GM23338 (cell line): Measurements from ENCODE around the gene PPP2R2B. TPM values are rescaled to one million over a fixed set of nuclear protein-coding genes. Genes with fewer than 3 reads are reported as not detected.

ENCODE experiments used
- ATAC-seq: fragments of 200-7000 bp; cut with Tn5 transposase; 3 replicates; pipeline ENCODE4 v1.9.1; 2020
- DNase-seq: peaks from one replicate; pipeline ENCODE4 v3.0.0-alpha.2; 2015; ENCODE audit warnings: low spot score
- H2AFZ ChIP-seq: fragments of 200-600 bp; sonication (generic); 2 replicates; pipeline ENCODE4 v1.8.0; 2016; ENCODE audit warnings: antibody characterized with exemption, mild to moderate bottlenecking, moderate library complexity
- H3F3A ChIP-seq: fragments of 200-600 bp; sonication (generic); replicated peaks from 2 replicates; pipeline ENCODE4 v1.8.0; 2017; ENCODE audit warnings: antibody characterized with exemption, mixed run types, low read depth
- H3K27ac ChIP-seq: fragments of 200-600 bp; sonication (generic); 2 replicates; pipeline ENCODE4 v1.6.1; 2016; ENCODE audit warnings: low read depth
- H3K27me3 ChIP-seq: fragments of 200-600 bp; sonication (generic); 2 replicates; pipeline ENCODE4 v1.8.0; 2016; ENCODE audit warnings: mild to moderate bottlenecking, mixed run types, moderate library complexity; ENCODE audit not compliant: insufficient read depth
- H3K36me3 ChIP-seq: fragments of 200-600 bp; sonication (generic); 2 replicates; pipeline ENCODE4 v1.8.0; 2016; ENCODE audit warnings: mild to moderate bottlenecking; ENCODE audit not compliant: insufficient read depth
- H3K4me1 ChIP-seq: fragments of 200-600 bp; sonication (generic); 2 replicates; pipeline ENCODE4 v1.8.0; 2016; ENCODE audit warnings: mild to moderate bottlenecking, moderate library complexity; ENCODE audit not compliant: insufficient read depth
- H3K4me2 ChIP-seq: fragments of 200-600 bp; sonication (generic); 2 replicates; pipeline ENCODE4 v1.7.1; 2017; ENCODE audit warnings: mixed run types
- H3K4me3 ChIP-seq: fragments of 200-600 bp; sonication (generic); 2 replicates; pipeline ENCODE4 v1.6.1; 2016; ENCODE audit warnings: mixed run types
- H3K79me2 ChIP-seq: fragments of 200-600 bp; sonication (generic); replicated peaks from 2 replicates; pipeline ENCODE4 v1.8.0; 2017; ENCODE audit warnings: mild to moderate bottlenecking; ENCODE audit not compliant: insufficient read depth
- H3K9me2 ChIP-seq: fragments of 200-600 bp; sonication (generic); 2 replicates; pipeline ENCODE4 v1.8.0; 2017; ENCODE audit not compliant: insufficient read depth
- H4K20me1 ChIP-seq: fragments of 200-600 bp; sonication (generic); replicated peaks from 2 replicates; pipeline ENCODE4 v1.8.0; 2017; ENCODE audit warnings: mild to moderate bottlenecking; ENCODE audit not compliant: insufficient read depth
- H3K27ac Mint-ChIP-seq: 2 replicates; pipeline ENCODE4 v1.8.0; 2020; ENCODE audit warnings: inconsistent platforms, mild to moderate bottlenecking, moderate library complexity, mixed read lengths
- H3K27me3 Mint-ChIP-seq: 3 replicates; pipeline ENCODE4 v1.8.0; 2022; ENCODE audit warnings: low read depth, mild to moderate bottlenecking, moderate library complexity, mixed read lengths, inconsistent platforms; ENCODE audit not compliant: insufficient read depth, poor library complexity
- H3K36me3 Mint-ChIP-seq: 3 replicates; pipeline ENCODE4 v1.8.0; 2021; ENCODE audit warnings: low read depth, mild to moderate bottlenecking, inconsistent platforms, moderate library complexity, mixed read lengths
- H3K4me1 Mint-ChIP-seq: 3 replicates; pipeline ENCODE4 v1.8.0; 2020; ENCODE audit warnings: mild to moderate bottlenecking, inconsistent platforms, mixed read lengths
- H3K4me3 Mint-ChIP-seq: 3 replicates; pipeline ENCODE4 v1.8.0; 2021; ENCODE audit warnings: moderate library complexity, mild to moderate bottlenecking, inconsistent platforms, mixed read lengths
- H3K9me3 Mint-ChIP-seq: 3 replicates; pipeline ENCODE4 v1.8.0; 2020; ENCODE audit warnings: moderate library complexity, mild to moderate bottlenecking, inconsistent platforms, mixed read lengths
- CREB1 ChIP-seq: fragments of 250-450 bp; sonication (Bioruptor Pico); IDR thresholded peaks from 2 replicates; pipeline ENCODE4 v1.5.0; 2020; ENCODE audit warnings: low read depth, mild to moderate bottlenecking, moderate library complexity
- CTCF ChIP-seq, 2 experiments: fragments of 200-600 bp in 1 of 2; sonication (generic) in 1 of 2; conservative IDR thresholded peaks; 2 replicates each; pipeline versions ENCODE4 v1.5.1 to v1.6.1; 2016 to 2017; ENCODE audit warnings: antibody characterized with exemption in 2 of 2, low read depth in 2 of 2, mild to moderate bottlenecking in 2 of 2, moderate library complexity in 1 of 2
- ETS1 ChIP-seq: IDR thresholded peaks from 2 replicates; pipeline ENCODE4 v1.6.1; 2016; ENCODE audit warnings: antibody characterized with exemption
- JUNB ChIP-seq: IDR thresholded peaks from one replicate; pipeline ENCODE4 v1.6.1; 2016; ENCODE audit warnings: antibody characterized with exemption; ENCODE audit not compliant: unreplicated experiment
- NANOG ChIP-seq: IDR thresholded peaks from 2 replicates; pipeline ENCODE4 v1.6.1; 2016; ENCODE audit warnings: antibody characterized with exemption, borderline replicate concordance
- POLR2AphosphoS5 ChIP-seq: IDR thresholded peaks from 2 replicates; pipeline ENCODE4 v1.6.1; 2016; ENCODE audit warnings: antibody characterized with exemption, low read depth
- REST ChIP-seq: IDR thresholded peaks from one replicate; pipeline ENCODE4 v1.6.1; 2018; ENCODE audit warnings: antibody characterized with exemption; ENCODE audit not compliant: unreplicated experiment
- STAT1 ChIP-seq: IDR thresholded peaks from one replicate; pipeline ENCODE4 v1.6.1; 2016; ENCODE audit warnings: antibody characterized with exemption; ENCODE audit not compliant: unreplicated experiment
- ZNF114 ChIP-seq: fragments of 250-450 bp; sonication (Bioruptor Pico); IDR thresholded peaks from 2 replicates; pipeline ENCODE4 v1.5.0; 2020; ENCODE audit warnings: mild to moderate bottlenecking, moderate library complexity
- polyA plus RNA-seq: library from polyadenylated mRNA; unstranded; fragments of >200 nt; fragmentation: Nextera tagmentation; extraction: Ambion mirVana; gene quantifications from 2 replicates; pipeline ENCODE4 v1.2.1, GENCODE V29; 2016
- total RNA-seq: library from RNA; depleted of rRNA; stranded (reverse); fragments of >200 nt; shearing (Covaris generic); gene quantifications from 2 replicates; pipeline ENCODE4 v1.2.3, GENCODE V29; 2014

Gene PPP2R2B
- total and polyA plus RNA-seq, 2 experiments from 2014 or later: 21.3 to 33.9 TPM

GRCh38 chr5:146635443-146635842 lies 243.1 kb downstream of the PPP2R2B start:
- Histone ChIP-seq H3K4me2 (no peak overlapping the region), H3F3A (no peaks in the 10 kb centered on the region), H3K27ac (no peak overlapping the region), H3K27me3 (no peaks in the 10 kb centered on the region), H3K9me2 (no peaks in the 10 kb centered on the region; the same call in 1 of the 2 replicates), H3K4me1 (no peaks in the 10 kb centered on the region), H4K20me1 (no peaks in the 10 kb centered on the region), H2AFZ (no peak overlapping the region), H3K4me3 (no peak overlapping the region), H3K79me2 (no peaks in the 10 kb centered on the region), H3K36me3 (no peaks in the 10 kb centered on the region)
- H3K4me1 Mint-ChIP-seq: peaks cover 6% of the 10 kb centered on the region; the same call in 2 of the 3 replicates
- no peak overlapping the region for H3K27ac Mint-ChIP-seq
- ATAC-seq: no peak
- no peak overlapping the region for H3K4me3 Mint-ChIP-seq
- H3K36me3 Mint-ChIP-seq: peaks cover 12% of the 10 kb centered on the region
- no peak for DNase-seq
- no peaks in the 10 kb centered on the region for H3K9me3 Mint-ChIP-seq
- H3K27me3 Mint-ChIP-seq: peaks cover 5% of the 10 kb centered on the region
- no peak for TF ChIP-seq STAT1
- TF ChIP-seq NANOG: no peak
- no peak for TF ChIP-seq JUNB
- TF ChIP-seq ETS1: no peak
- no peak for TF ChIP-seq CTCF (conservative IDR thresholded peaks at IDR 0.05; ENCODE audit: low read depth in 2 of 2)
- TF ChIP-seq ZNF114 (CRISPR knock-in tag): no peak
- TF ChIP-seq CREB1 (CRISPR knock-in tag): no peak
- TF ChIP-seq POLR2AphosphoS5: no peak
- no peak for TF ChIP-seq REST

- Histone ChIP-seq H3K27ac (no peak overlapping the region), H2AFZ (no peak overlapping the region), H3K27me3 (no peaks in the 10 kb centered on the region), H3F3A (no peaks in the 10 kb centered on the region), H3K4me2 (no peak overlapping the region), H3K9me2 (peaks cover 2% of the 10 kb centered on the region; the same call in 1 of the 2 replicates), H3K36me3 (no peaks in the 10 kb centered on the region), H3K4me3 (no peak overlapping the region), H4K20me1 (no peaks in the 10 kb centered on the region), H3K4me1 (no peaks in the 10 kb centered on the region), H3K79me2 (no peaks in the 10 kb centered on the region)
- H3K27ac Mint-ChIP-seq: no peak overlapping the region
- H3K9me3 Mint-ChIP-seq: no peaks in the 10 kb centered on the region
- TF ChIP-seq REST: no peak
- no peak for TF ChIP-seq POLR2AphosphoS5
- no peak for TF ChIP-seq JUNB
- peaks cover 12% of the 10 kb centered on the region for H3K36me3 Mint-ChIP-seq
- no peak overlapping the region for H3K4me3 Mint-ChIP-seq
- DNase-seq (no peak), ATAC-seq (peak; percentile 62; the same call in 2 of the 3 replicates)
- peaks cover 3% of the 10 kb centered on the region for H3K27me3 Mint-ChIP-seq
- peaks cover 3% of the 10 kb centered on the region; the same call in 2 of the 3 replicates for H3K4me1 Mint-ChIP-seq
Measured at GRCh38 chr5:146633323-146633764, 245.2 kb downstream of the PPP2R2B start.
